SK-N-SH (cell line): Measurements from ENCODE around the gene ZNF80. TPM values are rescaled to one million over a fixed set of nuclear protein-coding genes. Genes with fewer than 3 reads are reported as not detected.

Experiments used
- CTCF ChIA-PET: fragments of 300-600, 350-600 bp; formaldehyde crosslinking; extraction: SDS; loops from one replicate; lab custom pipeline; 2021; lab: Yijun Ruan, JAX
- POLR2A ChIA-PET: fragments of 350-600 bp; sonication (Branson Sonifier 250); formaldehyde crosslinking; extraction: SDS; loops from one replicate; lab custom pipeline; 2020; ENCODE audit warnings: antibody characterized with exemption, inconsistent platforms; lab: Yijun Ruan, JAX
- DNase-seq: peaks from one replicate; pipeline ENCODE4 v3.0.0; 2012
- H2AFZ ChIP-seq: fragments of 200-600 bp; sonication (generic); 2 replicates; pipeline ENCODE4 v1.8.1; 2016; ENCODE audit warnings: antibody characterized with exemption, mild to moderate bottlenecking, low read depth
- H3F3A ChIP-seq: fragments of 200-600 bp; sonication (generic); replicated peaks from 2 replicates; pipeline ENCODE3; 2016; ENCODE audit warnings: antibody characterized with exemption, mild to moderate bottlenecking; ENCODE audit not compliant: insufficient read depth
- H3K27ac ChIP-seq, 2 experiments: fragments of 200-500 bp in 1 of 2; fragments of 200-600 bp in 1 of 2; sonication (Bioruptor generic) in 1 of 2; sonication (generic), shearing (Covaris generic) in 1 of 2; 2 replicates each; pipeline versions ENCODE4 v1.5.1 to v1.6.1; 2014 to 2016; ENCODE audit warnings: low read depth in 2 of 2, inconsistent platforms in 1 of 2, low read length in 1 of 2, mild to moderate bottlenecking in 1 of 2, mixed read lengths in 1 of 2
- H3K27me3 ChIP-seq: fragments of 200-600 bp; sonication (generic), shearing (Covaris generic); 2 replicates; pipeline ENCODE4 v1.6.1; 2016; ENCODE audit warnings: mixed run types; ENCODE audit not compliant: insufficient read depth
- H3K36me3 ChIP-seq, 2 experiments: fragments of 200-500 bp in 1 of 2; fragments of 200-600 bp in 1 of 2; sonication (Bioruptor generic) in 1 of 2; sonication (generic) in 1 of 2; replicated peaks in 1 of 2; 2 replicates each; pipeline versions ENCODE3 to v1.5.1; 2014 to 2016; ENCODE audit warnings: low read length in 1 of 2, mild to moderate bottlenecking in 1 of 2; ENCODE audit not compliant: insufficient read depth in 2 of 2, control insufficient read depth in 1 of 2
- H3K4me1 ChIP-seq, 2 experiments: fragments of 200-500 bp in 1 of 2; fragments of 200-600 bp in 1 of 2; sonication (Bioruptor generic) in 1 of 2; sonication (generic), shearing (Covaris generic) in 1 of 2; 2 replicates each; pipeline versions ENCODE4 v1.5.1 to v1.6.1; 2014 to 2016; ENCODE audit warnings: low read depth in 1 of 2, low read length in 1 of 2, mixed run types in 1 of 2; ENCODE audit not compliant: insufficient read depth in 2 of 2, control insufficient read depth in 1 of 2
- H3K4me2 ChIP-seq: fragments of 200-600 bp; sonication (generic), shearing (Covaris generic); 2 replicates; pipeline ENCODE4 v1.6.1; 2017; ENCODE audit warnings: mixed run types
- H3K4me3 ChIP-seq, 2 experiments: fragments of 200-500 bp in 1 of 2; fragments of 200-600 bp in 1 of 2; sonication (Bioruptor generic) in 1 of 2; sonication (generic), shearing (Covaris generic) in 1 of 2; 2 replicates each; pipeline versions ENCODE4 v1.5.1 to v1.8.1; 2014 to 2016; ENCODE audit warnings: low read depth in 2 of 2, inconsistent platforms in 1 of 2, low read length in 1 of 2, mild to moderate bottlenecking in 1 of 2, mixed read lengths in 1 of 2, moderate library complexity in 1 of 2
- H3K79me2 ChIP-seq: fragments of 200-600 bp; sonication (generic); 2 replicates; pipeline ENCODE4 v1.8.1; 2017; ENCODE audit warnings: mild to moderate bottlenecking; ENCODE audit not compliant: insufficient read depth
- H3K9ac ChIP-seq: fragments of 200-600 bp; sonication (generic); 2 replicates; pipeline ENCODE4 v1.6.1; 2017; ENCODE audit warnings: mixed run types
- H3K9me2 ChIP-seq: fragments of 200-600 bp; sonication (generic); 2 replicates; pipeline ENCODE4 v1.6.1; 2017; ENCODE audit warnings: mixed run types
- H3K9me3 ChIP-seq: fragments of 200-600 bp; sonication (generic); 2 replicates; pipeline ENCODE4 v1.6.1; 2017; ENCODE audit warnings: mixed run types, mild to moderate bottlenecking, moderate library complexity
- H4K20me1 ChIP-seq: fragments of 200-600 bp; sonication (generic); 2 replicates; pipeline ENCODE4 v1.6.1; 2017; ENCODE audit warnings: mild to moderate bottlenecking, mixed run types; ENCODE audit not compliant: insufficient read depth
- ELF1 ChIP-seq: IDR thresholded peaks from 2 replicates; pipeline ENCODE4 v1.4.0; 2012
- EP300 ChIP-seq, 2 experiments: IDR thresholded peaks; 2 replicates each; pipeline versions ENCODE4 v1.4.0 to v1.6.1; 2012; ENCODE audit warnings: borderline replicate concordance in 1 of 2, low read depth in 1 of 2, low read length in 1 of 2
- MEF2A ChIP-seq: IDR thresholded peaks from 2 replicates; pipeline ENCODE4 v1.4.0; 2012; ENCODE audit warnings: low read depth, borderline replicate concordance
- MXI1 ChIP-seq: IDR thresholded peaks from 2 replicates; pipeline ENCODE4 v1.6.1; 2012; ENCODE audit warnings: mild to moderate bottlenecking, low read depth, low read length, improper control_type of control experiment
- PBX3 ChIP-seq: IDR thresholded peaks from 2 replicates; pipeline ENCODE4; 2012
- POLR2AphosphoS5 ChIP-seq: IDR thresholded peaks from 2 replicates; pipeline ENCODE4 v1.6.1; 2012; ENCODE audit warnings: low read depth, low read length
- RCOR1 ChIP-seq: fragments of 150-350 bp; IDR thresholded peaks from 2 replicates; pipeline ENCODE4 v1.6.1; 2017; ENCODE audit warnings: antibody characterized with exemption, low read length
- RFX5 ChIP-seq: IDR thresholded peaks from 2 replicates; pipeline ENCODE4 v1.6.1; 2012; ENCODE audit warnings: mild to moderate bottlenecking, improper control_type of control experiment, low read length
- WGBS: methylation state at CpG from one replicate; pipeline ENCODE4 v1.1.6; 2017; ENCODE audit warnings: low lambda C conversion rate; 5-methylcytosine and 5-hydroxymethylcytosine counted together
- polyA plus RNA-seq, 3 experiments: library from polyadenylated mRNA; depleted of rRNA; stranded (reverse); fragments of >200 nt; gene quantifications; 2 replicates each; pipeline ENCODE4 v1.2.3, GENCODE V29; 2012

The ZNF80 gene
- polyA plus RNA-seq, 1 of the 3 experiments (the other 2 are of a cell fraction), result not detected

GRCh38 chr3:114205541-114205940 lies 31.8 kb downstream of the ZNF80 start:
- CTCF ChIA-PET, result no interaction called here
- no peak overlapping the region for H3K9ac ChIP-seq
- no peak overlapping the region for H2AFZ ChIP-seq
- no peaks in the 10 kb centered on the region for H3K27me3 ChIP-seq
- no peaks in the 10 kb centered on the region for H3F3A ChIP-seq
- H4K20me1 ChIP-seq, result no peaks in the 10 kb centered on the region
- WGBS, result 21% methylated on average over 2 of the region's 2 CpGs
- H3K9me2 ChIP-seq, result no peaks in the 10 kb centered on the region
- DNase-seq, result no peak
- no peak overlapping the region for H3K27ac ChIP-seq
- H3K4me3 ChIP-seq, result no peak overlapping the region
- no peak overlapping the region for H3K4me2 ChIP-seq
- no peaks in the 10 kb centered on the region for H3K9me3 ChIP-seq
- no peaks in the 10 kb centered on the region for H3K4me1 ChIP-seq
- POLR2A ChIA-PET, result no interaction called here
- no peaks in the 10 kb centered on the region for H3K79me2 ChIP-seq
- no peak for TF ChIP-seq MEF2A
- H3K36me3 ChIP-seq, result no peaks in the 10 kb centered on the region

GRCh38 chr3:114194750-114195149 lies 42.6 kb downstream of the ZNF80 start:
- no peaks in the 10 kb centered on the region for H3K9me3 ChIP-seq
- no peak overlapping the region for H3K27ac ChIP-seq
- no peaks in the 10 kb centered on the region for H3K79me2 ChIP-seq
- no peak overlapping the region for H2AFZ ChIP-seq
- H3K27me3 ChIP-seq, result no peaks in the 10 kb centered on the region; the same call in 1 of the 2 replicates
- H3K9me2 ChIP-seq, result no peaks in the 10 kb centered on the region
- H4K20me1 ChIP-seq, result no peaks in the 10 kb centered on the region
- TF ChIP-seq EP300 (IDR thresholded peaks at IDR 0.05; ENCODE audit: borderline replicate concordance in 1 of 2, low read depth in 1 of 2, low read length in 1 of 2) (no peak), RCOR1 (no peak), MXI1 (no peak), MEF2A (no peak), ELF1 (no peak), PBX3 (no peak), POLR2AphosphoS5 (no peak), RFX5 (no peak)
- H3K4me3 ChIP-seq, result no peak overlapping the region
- no peaks in the 10 kb centered on the region for H3F3A ChIP-seq
- ChIA-PET CTCF (interaction anchor here (0.5 to 1.5 kb wide), 2 partner anchors 15 to 35 kb away, joined by 3 to 5 read pairs; no protein-coding TSS in a partner anchor), POLR2A (no interaction called here)
- H3K4me1 ChIP-seq, result no peaks in the 10 kb centered on the region
- H3K36me3 ChIP-seq, result no peaks in the 10 kb centered on the region
- 69% methylated on average over 1 of the region's 1 CpG for WGBS
- no peak overlapping the region for H3K4me2 ChIP-seq
- DNase-seq, result no peak
- no peak overlapping the region for H3K9ac ChIP-seq

GRCh38 chr3:114192136-114192535 lies 45.2 kb downstream of the ZNF80 start:
- TF ChIP-seq PBX3, result no peak
- TF ChIP-seq, all 33 proteins: peak for 0

More at GRCh38 chr3:114192136-114192535, 45.2 kb downstream of the ZNF80 start:
- H3K27ac ChIP-seq, result no peak overlapping the region
- H3K9me2 ChIP-seq, result no peaks in the 10 kb centered on the region
- POLR2A ChIA-PET, result no interaction called here
- H3K36me3 ChIP-seq, result no peaks in the 10 kb centered on the region
- CTCF ChIA-PET, result interaction anchor here (1.0 to 1.5 kb wide), 2 partner anchors 12 to 39 kb away, joined by 3 to 6 read pairs; no protein-coding TSS in a partner anchor
- no peaks in the 10 kb centered on the region for H3K79me2 ChIP-seq
- H3K9me3 ChIP-seq, result no peaks in the 10 kb centered on the region
- no peak overlapping the region for H3K9ac ChIP-seq
- H3K4me2 ChIP-seq, result no peak overlapping the region
- H3F3A ChIP-seq, result no peaks in the 10 kb centered on the region
- H3K27me3 ChIP-seq, result no peaks in the 10 kb centered on the region
- H2AFZ ChIP-seq, result no peak overlapping the region
- no peaks in the 10 kb centered on the region for H3K4me1 ChIP-seq
- H3K4me3 ChIP-seq, result no peak overlapping the region
- no peaks in the 10 kb centered on the region for H4K20me1 ChIP-seq
- DNase-seq, result no peak
